ENCODE data around the gene PLP1. TPM values are rescaled to one million over a fixed set of nuclear protein-coding genes. Genes with fewer than 3 reads are reported as not detected.
A peak's percentile ranks its signal among the peaks of the same experiment; 100 is the strongest.

Gene PLP1
- total and polyA plus RNA-seq, 5 donors: 14.0 to 33.0 (median 25.9) TPM

DNA sequence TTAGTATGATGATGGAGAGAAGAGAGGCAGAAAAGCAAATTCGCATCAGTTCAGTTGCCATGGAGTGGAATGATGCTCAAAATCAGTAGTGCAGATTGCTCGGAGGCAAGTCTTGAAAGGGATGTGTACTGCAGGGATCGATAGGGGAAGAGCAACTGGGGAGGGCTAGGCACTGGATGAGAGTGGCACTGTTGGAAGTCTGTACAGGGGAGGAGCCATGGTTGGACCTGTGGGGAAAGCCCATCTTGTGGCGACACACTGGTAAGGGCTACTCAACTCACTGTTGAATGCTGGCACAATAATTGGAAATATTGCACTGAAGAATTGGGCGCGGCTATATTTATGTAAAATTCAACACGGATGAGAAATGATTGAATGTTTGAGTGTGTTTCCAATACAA lies 54.2 kb downstream of the PLP1 start:
- intact Hi-C loops (cut with DNase I): no loop called here
- no peaks in the 10 kb centered on the region for H3K4me1 ChIP-seq (ENCODE audit: control insufficient read depth, insufficient read depth, low read length)
- peak overlapping the region; percentile 91 for H3K27ac ChIP-seq (ENCODE audit: low read length)
- H3K9me3 ChIP-seq (ENCODE audit: control insufficient read depth, low read length): no peaks in the 10 kb centered on the region
- DNase-seq (no peak), ATAC-seq (peak; percentile 41 to 53)
- WGBS: 66% methylated on average over 7 of the region's 7 CpGs
- no peaks in the 10 kb centered on the region for H3K27me3 ChIP-seq (ENCODE audit: control insufficient read depth, insufficient read depth)
- H3K4me3 ChIP-seq (ENCODE audit: low read length): peak overlapping the region; percentile 89

DNA sequence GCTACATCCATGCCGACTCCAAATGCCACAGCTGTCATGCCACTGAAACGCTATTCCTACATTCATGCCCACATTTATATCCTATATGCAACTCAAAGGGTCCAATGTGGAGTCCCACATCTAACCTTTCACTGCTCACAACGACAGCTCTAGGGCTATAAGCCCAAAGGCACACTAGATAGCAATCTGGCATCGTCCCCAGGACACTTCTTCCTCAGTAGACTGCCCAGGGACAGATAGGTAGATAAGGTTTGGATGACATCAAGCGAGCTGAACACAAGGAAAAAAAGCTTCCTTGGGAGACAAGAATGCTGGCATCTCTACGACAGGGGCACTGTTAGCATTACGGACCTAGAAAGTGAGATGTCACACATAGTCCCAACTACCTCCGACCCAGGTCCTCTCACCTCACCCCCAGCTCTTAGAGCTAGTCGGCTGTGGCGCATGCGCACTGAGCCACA lies 54.7 kb downstream of the PLP1 start:
- no peaks in the 10 kb centered on the region for H3K9me3 ChIP-seq (ENCODE audit: control insufficient read depth, low read length)
- H3K27me3 ChIP-seq (ENCODE audit: control insufficient read depth, insufficient read depth): no peaks in the 10 kb centered on the region
- intact Hi-C loops (cut with DNase I): no loop called here
- ATAC-seq: peak; percentile 27 to 40
- no peaks in the 10 kb centered on the region for H3K4me1 ChIP-seq (ENCODE audit: control insufficient read depth, insufficient read depth, low read length)
- WGBS: 16% methylated on average over 11 of the region's 11 CpGs
- peak overlapping the region; percentile 91 for H3K27ac ChIP-seq (ENCODE audit: low read length)
- H3K4me3 ChIP-seq (ENCODE audit: low read length): peak overlapping the region; percentile 89
- no peak for DNase-seq

DNA sequence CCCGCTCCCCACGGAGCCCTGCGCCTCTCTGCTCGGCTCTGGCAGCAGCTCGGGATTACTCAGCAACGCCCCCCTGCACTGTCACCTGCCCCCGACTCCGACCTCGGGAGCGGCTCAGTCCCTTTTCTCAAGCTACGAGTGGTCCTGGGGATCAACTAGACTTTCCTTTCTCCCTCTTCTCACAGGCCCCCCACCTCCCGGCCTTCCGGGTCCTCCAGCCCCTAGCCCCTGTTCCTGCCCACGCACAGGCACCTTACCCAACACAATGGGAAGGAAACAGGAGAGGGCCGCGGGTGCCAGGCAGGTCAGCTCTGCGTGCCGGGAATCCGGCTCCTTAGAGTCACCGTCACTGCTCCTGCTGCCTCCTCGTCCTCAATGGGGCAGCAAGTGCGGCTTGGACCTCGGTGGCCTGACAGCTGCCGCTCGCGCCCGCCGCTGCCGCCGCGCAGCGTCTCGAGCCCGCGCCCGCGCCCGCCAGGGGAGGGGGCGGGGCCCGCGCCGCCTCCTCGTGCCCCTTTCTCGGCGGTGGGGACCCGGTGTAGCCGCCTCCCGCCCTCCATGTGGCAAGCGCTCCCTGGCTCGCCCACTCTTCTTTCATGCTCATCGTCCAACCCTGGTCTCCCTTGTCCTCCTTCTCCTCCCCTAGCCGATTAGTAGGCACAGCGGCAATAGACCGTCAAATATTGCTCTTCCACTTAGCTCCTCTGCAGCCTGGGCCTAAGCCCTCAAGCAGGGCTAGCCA lies 55.3 kb downstream of the PLP1 start, which contains the start of gene RAB9B:
Gene RAB9B (minus strand): TSS at position 455 of the 742 bp plus-strand sequence. CDS start 6,473 bp downstream, outside the sequence.
- peak; percentile 74 to 90 (median 87) for DNase-seq
- intact Hi-C loops (cut with DNase I): no loop called here
- WGBS: 1% methylated on average over 52 of the region's 54 CpGs
- peak; percentile 93 for ATAC-seq
- no peaks in the 10 kb centered on the region for H3K4me1 ChIP-seq (ENCODE audit: control insufficient read depth, insufficient read depth, low read length)
- peak within 1 kb of the TSS; percentile 91 for H3K27ac ChIP-seq (ENCODE audit: low read length)
- H3K4me3 ChIP-seq (ENCODE audit: low read length): peak within 1 kb of the TSS; percentile 89
- H3K9me3 ChIP-seq (ENCODE audit: control insufficient read depth, low read length): no peaks in the 10 kb centered on the region
- H3K27me3 ChIP-seq (ENCODE audit: control insufficient read depth, insufficient read depth): no peaks in the 10 kb centered on the region

GRCh38 chrX:103839404-103839803 lies 62.8 kb downstream of the PLP1 start:
- no peak for ATAC-seq
- WGBS: 75% methylated on average over 1 of the region's 1 CpG

More at GRCh38 chrX:103839404-103839803, 62.8 kb downstream of the PLP1 start:
- H3K27me3 ChIP-seq (ENCODE audit: control insufficient read depth, insufficient read depth): no peaks in the 10 kb centered on the region
- no peak overlapping the region for H3K27ac ChIP-seq (ENCODE audit: low read length)
- no peak for DNase-seq
- no peaks in the 10 kb centered on the region for H3K9me3 ChIP-seq (ENCODE audit: control insufficient read depth, low read length)
- no peak overlapping the region for H3K4me3 ChIP-seq (ENCODE audit: low read length)
- no peaks in the 10 kb centered on the region for H3K4me1 ChIP-seq (ENCODE audit: control insufficient read depth, insufficient read depth, low read length)
- intact Hi-C loops (cut with DNase I): no loop called here

Other genes with a start within 250 kb of the PLP1 start
- 100 to 1,000 TPM in 2 of 4 donors, 10 to 100 TPM in 2; 85.3 to 128 (median 96.2) TPM for gene TCEAL4, start 191.3 kb upstream of the PLP1 start, total RNA-seq
- 276 TPM for gene TCEAL4, start 191.3 kb upstream of the PLP1 start, polyA plus RNA-seq
- gene TCEAL3, start 168.9 kb upstream of the PLP1 start, total RNA-seq: 10 to 100 TPM; 35.4 to 42.8 (median 42.3) TPM
- gene TCEAL3, start 168.9 kb upstream of the PLP1 start, polyA plus RNA-seq: 71.5 TPM
- 10 to 100 TPM; 33.5 to 41.1 (median 36.4) TPM for gene TCEAL1, start 147.9 kb upstream of the PLP1 start, total RNA-seq
- gene TCEAL1, start 147.9 kb upstream of the PLP1 start, polyA plus RNA-seq: 42.5 TPM
- 100 to 1,000 TPM; 187 to 269 (median 217) TPM for gene MORF4L2, start 90.1 kb upstream of the PLP1 start, total RNA-seq
- 265 TPM for gene MORF4L2, start 90.1 kb upstream of the PLP1 start, polyA plus RNA-seq
- gene TMEM31, start 65.9 kb upstream of the PLP1 start, total RNA-seq: under 1 TPM in 1 of 4 donors, not detected in 3; 0.34 TPM
- not detected for gene TMEM31, start 65.9 kb upstream of the PLP1 start, polyA plus RNA-seq
- 10 to 100 TPM; 18.2 to 28.3 (median 22.4) TPM for gene RAB9B, start 55.4 kb downstream of the PLP1 start, total RNA-seq
- 11.5 TPM for gene RAB9B, start 55.4 kb downstream of the PLP1 start, polyA plus RNA-seq
- gene TMSB15B, start 185.8 kb downstream of the PLP1 start, total RNA-seq: 1 to 10 TPM in 3 of 4 donors, under 1 TPM in 1; 0.74 to 2.1 (median 1.6) TPM
- gene TMSB15B, start 185.8 kb downstream of the PLP1 start, polyA plus RNA-seq: 2.8 TPM
- gene H2BW1, start 236.9 kb downstream of the PLP1 start, total RNA-seq: not detected
- not detected for gene H2BW1, start 236.9 kb downstream of the PLP1 start, polyA plus RNA-seq

Data from right cardiac atrium (tissue), 5 donors.